Smooth muscle cell (in vitro differentiated cells): Measurements from ENCODE around the gene MYOT. TPM values are rescaled to one million over a fixed set of nuclear protein-coding genes. Genes with fewer than 3 reads are reported as not detected.

Source experiments
- DNase-seq: peaks from one replicate; lab custom pipeline; 2025; ENCODE audit not compliant: unreplicated experiment; lab: John Stamatoyannopoulos, UW
- H2AFZ ChIP-seq: fragments of 200-600 bp; sonication (generic); 2 replicates; pipeline ENCODE4 v1.6.0; 2016; ENCODE audit warnings: antibody characterized with exemption, low read depth, mild to moderate bottlenecking
- H3F3A ChIP-seq: fragments of 200-600 bp; sonication (generic); 2 replicates; pipeline ENCODE4 v1.6.0; 2017; ENCODE audit warnings: antibody characterized with exemption, low read depth
- H3K27ac ChIP-seq: fragments of 200-600 bp; sonication (generic); 2 replicates; pipeline ENCODE4 v1.5.1; 2016; ENCODE audit warnings: low read depth, mild to moderate bottlenecking
- H3K27me3 ChIP-seq: fragments of 200-600 bp; sonication (generic); 2 replicates; pipeline ENCODE4 v1.6.1; 2016; ENCODE audit warnings: low read depth, mild to moderate bottlenecking
- H3K36me3 ChIP-seq: fragments of 200-600 bp; sonication (generic); 2 replicates; pipeline ENCODE4 v1.5.1; 2016; ENCODE audit warnings: low read depth
- H3K4me1 ChIP-seq: fragments of 200-600 bp; sonication (generic); 2 replicates; pipeline ENCODE4 v1.5.1; 2016; ENCODE audit warnings: low read depth
- H3K4me2 ChIP-seq: fragments of 200-600 bp; sonication (generic); 2 replicates; pipeline ENCODE4 v1.6.0; 2016; ENCODE audit warnings: mild to moderate bottlenecking
- H3K4me3 ChIP-seq: fragments of 200-600 bp; sonication (generic); 2 replicates; pipeline ENCODE4 v1.5.1; 2016; ENCODE audit warnings: mild to moderate bottlenecking
- H3K79me2 ChIP-seq: fragments of 200-600 bp; sonication (generic); 2 replicates; pipeline ENCODE4 v1.6.0; 2016; ENCODE audit warnings: low read depth, mild to moderate bottlenecking
- H3K9ac ChIP-seq: fragments of 200-600 bp; sonication (generic); 2 replicates; pipeline ENCODE4 v1.6.0; 2016; ENCODE audit warnings: low read depth
- H3K9me3 ChIP-seq: fragments of 200-600 bp; sonication (generic); replicated peaks from 2 replicates; pipeline ENCODE4 v1.5.1; 2016; ENCODE audit warnings: low read depth
- H4K20me1 ChIP-seq: fragments of 200-600 bp; sonication (generic); 2 replicates; pipeline ENCODE4 v1.6.0; 2016; ENCODE audit warnings: low read depth
- WGBS: methylation state at CpG from one replicate; pipeline ENCODE4 v1.1.7; 2016; ENCODE audit warnings: low lambda C conversion rate; 5-methylcytosine and 5-hydroxymethylcytosine counted together
- polyA plus RNA-seq: library from polyadenylated mRNA; unstranded; fragments of >200 nt; fragmentation: Nextera tagmentation; extraction: Ambion mirVana; gene quantifications from 2 replicates; pipeline ENCODE4 v1.2.1, GENCODE V29; 2016
- total RNA-seq: library from RNA; depleted of rRNA; stranded (reverse); fragments of >200 nt; gene quantifications from 2 replicates; pipeline ENCODE4 v1.2.3, GENCODE V29; 2014
- TF ChIP-seq, protein P1 (sequence below): fragments of 200-600 bp; sonication (generic); IDR thresholded peaks from 2 replicates; pipeline ENCODE4 v1.5.1; 2017; ENCODE audit warnings: borderline replicate concordance, mild to moderate bottlenecking, antibody characterized with exemption; ENCODE audit not compliant: insufficient read depth, poor library complexity, severe bottlenecking

MYOT gene
- total and polyA plus RNA-seq, 2 experiments from 2014 or later, result 0.29 TPM; not detected in 1

DNA sequence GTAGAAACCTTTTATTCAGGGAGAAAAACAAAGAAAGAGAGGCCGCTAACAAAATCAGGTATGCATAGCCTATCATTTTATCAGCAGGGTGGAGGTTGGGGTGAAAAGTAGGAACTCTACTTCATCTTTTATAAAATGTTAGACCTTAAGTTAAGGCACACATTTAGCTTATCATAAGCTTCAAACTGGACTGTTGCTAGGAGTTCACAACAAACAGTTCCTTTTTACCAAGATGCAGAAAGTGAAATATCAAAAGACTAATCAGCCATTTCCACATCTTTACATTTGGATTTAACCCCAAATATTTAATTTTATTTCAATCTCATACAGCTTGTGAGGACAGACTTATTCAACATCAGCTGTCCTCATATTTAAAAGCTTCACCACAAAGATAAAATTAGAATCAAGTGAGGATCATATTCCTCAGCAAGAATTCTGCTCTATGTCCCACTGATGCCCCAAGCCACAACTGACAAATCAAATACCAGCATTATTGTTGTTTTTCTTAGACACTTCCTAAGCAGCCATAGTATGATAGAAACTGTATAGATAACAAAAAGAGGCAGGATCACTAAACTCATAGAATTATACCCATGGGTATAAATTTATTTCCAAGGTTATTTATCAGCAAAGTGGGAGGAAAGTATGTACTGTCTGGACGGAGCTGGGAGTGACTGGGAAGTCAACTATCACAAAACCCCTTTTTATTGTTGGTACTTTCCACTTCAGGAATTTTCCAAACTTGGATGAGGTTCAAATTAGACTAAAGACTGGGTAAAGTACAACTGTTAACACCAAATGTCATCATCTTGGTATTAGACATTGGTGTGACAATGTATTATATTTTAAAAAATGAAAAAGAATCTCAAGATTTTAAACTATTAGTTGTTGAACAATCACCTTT, 29.9 kb upstream of the MYOT start:
- Histone ChIP-seq H3K36me3 (no peaks in the 10 kb centered on the region), H4K20me1 (no peaks in the 10 kb centered on the region), H3F3A (no peaks in the 10 kb centered on the region), H3K4me1 (peaks cover 16% of the 10 kb centered on the region), H3K9ac (peak overlapping the region; percentile 38), H3K27me3 (peaks cover 5% of the 10 kb centered on the region), H3K9me3 (no peaks in the 10 kb centered on the region), H3K27ac (peak overlapping the region; percentile 57), H2AFZ (peak overlapping the region; percentile 23), H3K79me2 (no peaks in the 10 kb centered on the region), H3K4me3 (no peak overlapping the region), H3K4me2 (peak overlapping the region; percentile 60)
- WGBS, result 56% methylated on average over 2 of the region's 2 CpGs
- TF ChIP-seq, protein P1, sequence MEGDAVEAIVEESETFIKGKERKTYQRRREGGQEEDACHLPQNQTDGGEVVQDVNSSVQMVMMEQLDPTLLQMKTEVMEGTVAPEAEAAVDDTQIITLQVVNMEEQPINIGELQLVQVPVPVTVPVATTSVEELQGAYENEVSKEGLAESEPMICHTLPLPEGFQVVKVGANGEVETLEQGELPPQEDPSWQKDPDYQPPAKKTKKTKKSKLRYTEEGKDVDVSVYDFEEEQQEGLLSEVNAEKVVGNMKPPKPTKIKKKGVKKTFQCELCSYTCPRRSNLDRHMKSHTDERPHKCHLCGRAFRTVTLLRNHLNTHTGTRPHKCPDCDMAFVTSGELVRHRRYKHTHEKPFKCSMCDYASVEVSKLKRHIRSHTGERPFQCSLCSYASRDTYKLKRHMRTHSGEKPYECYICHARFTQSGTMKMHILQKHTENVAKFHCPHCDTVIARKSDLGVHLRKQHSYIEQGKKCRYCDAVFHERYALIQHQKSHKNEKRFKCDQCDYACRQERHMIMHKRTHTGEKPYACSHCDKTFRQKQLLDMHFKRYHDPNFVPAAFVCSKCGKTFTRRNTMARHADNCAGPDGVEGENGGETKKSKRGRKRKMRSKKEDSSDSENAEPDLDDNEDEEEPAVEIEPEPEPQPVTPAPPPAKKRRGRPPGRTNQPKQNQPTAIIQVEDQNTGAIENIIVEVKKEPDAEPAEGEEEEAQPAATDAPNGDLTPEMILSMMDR, result no peak
- DNase-seq, result no peak

DNA sequence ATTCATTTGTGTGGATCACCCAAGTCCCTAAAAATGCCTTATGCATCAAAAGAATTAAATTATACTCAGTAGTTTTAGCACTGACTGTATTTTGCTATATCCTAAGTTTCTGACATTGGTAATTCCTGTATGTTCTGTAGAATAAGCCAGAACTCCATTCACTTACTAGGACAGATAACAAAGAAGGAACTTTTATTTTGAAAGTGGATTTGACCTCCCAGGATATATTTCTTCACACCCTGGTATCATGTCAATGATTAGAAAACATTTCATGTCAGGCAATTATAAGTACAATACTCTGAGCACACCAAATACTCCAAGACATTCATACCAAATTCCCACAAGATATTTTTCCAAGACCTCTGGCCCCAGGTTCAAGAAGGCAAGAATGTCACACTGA, 28.7 kb upstream of the MYOT start:
- Histone ChIP-seq H3K36me3 (no peaks in the 10 kb centered on the region), H3K27ac (no peak overlapping the region), H3K4me3 (no peak overlapping the region), H3K4me1 (peaks cover 11% of the 10 kb centered on the region), H3K9ac (no peak overlapping the region), H3K9me3 (no peaks in the 10 kb centered on the region), H3K79me2 (no peaks in the 10 kb centered on the region), H4K20me1 (no peaks in the 10 kb centered on the region), H2AFZ (no peak overlapping the region), H3F3A (no peaks in the 10 kb centered on the region), H3K4me2 (no peak overlapping the region), H3K27me3 (peaks cover 5% of the 10 kb centered on the region)
- no peak for DNase-seq
- TF ChIP-seq, protein P1, result no peak

DNA sequence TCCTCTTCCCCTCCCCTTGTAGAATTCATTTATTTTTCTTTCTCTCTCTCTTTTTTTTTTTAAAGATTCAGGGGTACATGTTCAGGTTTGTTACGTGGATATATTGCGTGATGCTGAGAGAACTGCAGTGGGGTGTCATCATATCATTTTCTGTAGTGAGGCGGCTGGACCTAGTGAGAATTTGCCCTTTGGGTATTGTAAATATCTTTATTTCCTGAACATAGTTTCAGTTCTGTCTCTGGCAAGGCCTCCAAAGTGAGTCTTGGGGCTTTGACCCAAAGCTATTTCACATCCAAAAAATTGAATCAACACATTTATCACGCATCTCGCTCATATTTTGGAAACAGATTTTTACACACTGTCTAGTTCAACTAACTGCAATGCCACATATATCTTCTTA, 25.4 kb upstream of the MYOT start:
- H3K27ac ChIP-seq, result no peak overlapping the region
- H3K9ac ChIP-seq, result no peak overlapping the region
- no peak overlapping the region for H2AFZ ChIP-seq
- no peaks in the 10 kb centered on the region for H3K79me2 ChIP-seq
- H3K27me3 ChIP-seq, result peaks cover 5% of the 10 kb centered on the region
- H3K9me3 ChIP-seq, result no peaks in the 10 kb centered on the region
- DNase-seq, result no peak
- TF ChIP-seq, protein P1, result no peak
- no peaks in the 10 kb centered on the region for H4K20me1 ChIP-seq
- H3F3A ChIP-seq, result no peaks in the 10 kb centered on the region
- 94% methylated on average over 5 of the region's 5 CpGs for WGBS
- H3K4me1 ChIP-seq, result peaks cover 8% of the 10 kb centered on the region
- no peaks in the 10 kb centered on the region for H3K36me3 ChIP-seq
- H3K4me2 ChIP-seq, result no peak overlapping the region
- H3K4me3 ChIP-seq, result no peak overlapping the region
